Neural cell (in vitro differentiated cells): ENCODE data around the gene DPF3.

ENCODE experiments used
- CTCF ChIP-seq: fragments of 450-650 bp; IDR thresholded peaks from 2 replicates; pipeline ENCODE4 v1.5.1; 2014; ENCODE audit warnings: antibody characterized with exemption, mild to moderate bottlenecking, moderate library complexity; ENCODE audit not compliant: poor library complexity, severe bottlenecking
- EZH2 ChIP-seq: fragments of 200-600, 300-800 bp; shearing (Covaris generic), sonication (generic); IDR thresholded peaks from 2 replicates; pipeline ENCODE4 v1.6.1; 2014; ENCODE audit warnings: antibody characterized with exemption, low read length, borderline replicate concordance, mild to moderate bottlenecking; ENCODE audit not compliant: insufficient read depth, poor library complexity, severe bottlenecking
- MXI1 ChIP-seq: fragments of 450-650 bp; conservative IDR thresholded peaks from 2 replicates; pipeline ENCODE4 v1.6.1; 2014; ENCODE audit warnings: antibody characterized with exemption, mild to moderate bottlenecking; ENCODE audit not compliant: poor library complexity, severe bottlenecking
- POLR2AphosphoS5 ChIP-seq: IDR thresholded peaks from 2 replicates; pipeline ENCODE4 v1.6.1; 2012
- RAD21 ChIP-seq: fragments of 450-650 bp; conservative IDR thresholded peaks from 2 replicates; pipeline ENCODE4 v1.6.1; 2014; ENCODE audit warnings: antibody characterized with exemption, mild to moderate bottlenecking, moderate library complexity
- TF ChIP-seq, protein P1 (sequence below): IDR thresholded peaks from 2 replicates; pipeline ENCODE4 v1.6.1; 2012; ENCODE audit warnings: borderline replicate concordance

DNA sequence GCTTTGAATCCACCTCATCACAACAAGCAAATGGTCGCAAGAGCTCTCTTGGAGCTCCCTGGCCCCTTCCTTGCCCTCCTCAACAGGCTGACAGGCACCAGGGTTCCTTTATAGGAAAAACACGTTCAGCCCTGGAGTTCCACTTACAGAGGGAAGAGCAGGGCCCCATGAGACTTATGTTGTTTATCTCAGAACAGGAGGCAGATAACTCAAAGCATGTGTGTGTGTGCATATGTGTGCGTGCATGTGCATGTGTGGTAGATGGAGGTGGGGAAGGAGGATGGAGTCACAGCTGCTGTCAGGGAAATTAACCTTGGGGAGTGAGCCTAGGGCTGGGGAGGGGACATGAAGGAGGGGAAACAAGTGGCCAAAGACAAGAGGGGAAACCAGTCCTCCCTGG lies 138.1 kb downstream of the DPF3 start:
- TF ChIP-seq RAD21 (no peak), CTCF (no peak), POLR2AphosphoS5 (no peak), EZH2 (no peak), MXI1 (no peak)
- TF ChIP-seq, protein P1, sequence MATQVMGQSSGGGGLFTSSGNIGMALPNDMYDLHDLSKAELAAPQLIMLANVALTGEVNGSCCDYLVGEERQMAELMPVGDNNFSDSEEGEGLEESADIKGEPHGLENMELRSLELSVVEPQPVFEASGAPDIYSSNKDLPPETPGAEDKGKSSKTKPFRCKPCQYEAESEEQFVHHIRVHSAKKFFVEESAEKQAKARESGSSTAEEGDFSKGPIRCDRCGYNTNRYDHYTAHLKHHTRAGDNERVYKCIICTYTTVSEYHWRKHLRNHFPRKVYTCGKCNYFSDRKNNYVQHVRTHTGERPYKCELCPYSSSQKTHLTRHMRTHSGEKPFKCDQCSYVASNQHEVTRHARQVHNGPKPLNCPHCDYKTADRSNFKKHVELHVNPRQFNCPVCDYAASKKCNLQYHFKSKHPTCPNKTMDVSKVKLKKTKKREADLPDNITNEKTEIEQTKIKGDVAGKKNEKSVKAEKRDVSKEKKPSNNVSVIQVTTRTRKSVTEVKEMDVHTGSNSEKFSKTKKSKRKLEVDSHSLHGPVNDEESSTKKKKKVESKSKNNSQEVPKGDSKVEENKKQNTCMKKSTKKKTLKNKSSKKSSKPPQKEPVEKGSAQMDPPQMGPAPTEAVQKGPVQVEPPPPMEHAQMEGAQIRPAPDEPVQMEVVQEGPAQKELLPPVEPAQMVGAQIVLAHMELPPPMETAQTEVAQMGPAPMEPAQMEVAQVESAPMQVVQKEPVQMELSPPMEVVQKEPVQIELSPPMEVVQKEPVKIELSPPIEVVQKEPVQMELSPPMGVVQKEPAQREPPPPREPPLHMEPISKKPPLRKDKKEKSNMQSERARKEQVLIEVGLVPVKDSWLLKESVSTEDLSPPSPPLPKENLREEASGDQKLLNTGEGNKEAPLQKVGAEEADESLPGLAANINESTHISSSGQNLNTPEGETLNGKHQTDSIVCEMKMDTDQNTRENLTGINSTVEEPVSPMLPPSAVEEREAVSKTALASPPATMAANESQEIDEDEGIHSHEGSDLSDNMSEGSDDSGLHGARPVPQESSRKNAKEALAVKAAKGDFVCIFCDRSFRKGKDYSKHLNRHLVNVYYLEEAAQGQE, result no peak
